PC-9 (cell line): ENCODE measurements around the gene OTULIN. TPM values are rescaled to one million over a fixed set of nuclear protein-coding genes. Genes with fewer than 3 reads are reported as not detected.

ENCODE experiments used
- BruUV-seq: library from RNA; stranded (reverse); fragments of 400-500 nt; replicated peaks from 2 replicates; lab custom pipeline; 2021; lab: Mats Ljungman, UMichigan
- CTCF ChIA-PET: fragments of 300-600 bp; sonication (Branson Sonifier 250); formaldehyde crosslinking; loops from one replicate; lab custom pipeline; 2022; ENCODE audit warnings: antibody characterized with exemption; lab: Charles Lee
- POLR2A ChIA-PET: fragments of 300-600 bp; sonication (Branson Sonifier 250); formaldehyde crosslinking; loops from one replicate; lab custom pipeline; 2022; ENCODE audit warnings: antibody characterized with exemption; ENCODE audit not compliant: unreplicated experiment; lab: Charles Lee
- DNase-seq, 2 experiments: peaks; one replicate each; pipeline versions ENCODE4 v3.0.0 to v3.0.0-alpha.2; 2015 to 2022; ENCODE audit warnings: mixed read lengths in 1 of 2
- H2AFZ ChIP-seq: fragments of 200-600 bp; sonication (generic); 2 replicates; pipeline ENCODE4 v1.8.1; 2017; ENCODE audit warnings: antibody characterized with exemption
- H3F3A ChIP-seq: fragments of 200-600 bp; sonication (generic); 2 replicates; pipeline ENCODE4 v1.8.1; 2017; ENCODE audit warnings: antibody characterized with exemption, mild to moderate bottlenecking, low read depth; ENCODE audit not compliant: insufficient read depth
- H3K27ac ChIP-seq: fragments of 200-600 bp; sonication (generic); 2 replicates; pipeline ENCODE4 v1.6.1; 2016; ENCODE audit warnings: mixed run types
- H3K27me3 ChIP-seq: fragments of 200-600 bp; sonication (generic); 2 replicates; pipeline ENCODE4 v1.6.1; 2016; ENCODE audit warnings: low read depth, mixed run types; ENCODE audit not compliant: insufficient read depth
- H3K36me3 ChIP-seq: fragments of 200-600 bp; sonication (generic); 2 replicates; pipeline ENCODE4 v1.6.1; 2016; ENCODE audit warnings: low read depth, mixed run types
- H3K4me1 ChIP-seq: fragments of 200-600 bp; sonication (generic); replicated peaks from 2 replicates; pipeline ENCODE4 v1.6.1; 2016; ENCODE audit warnings: mixed run types; ENCODE audit not compliant: insufficient read depth
- H3K4me2 ChIP-seq: fragments of 200-600 bp; sonication (generic); 2 replicates; pipeline ENCODE4 v1.6.1; 2017; ENCODE audit warnings: mixed run types
- H3K4me3 ChIP-seq: fragments of 200-600 bp; sonication (generic); 2 replicates; pipeline ENCODE4 v1.6.1; 2016; ENCODE audit warnings: mixed run types
- H3K79me2 ChIP-seq: fragments of 200-600 bp; sonication (generic); 2 replicates; pipeline ENCODE4 v1.6.1; 2017; ENCODE audit warnings: low read depth, mixed run types
- H3K9me2 ChIP-seq: fragments of 200-600 bp; sonication (generic); 2 replicates; pipeline ENCODE4 v1.8.1; 2017; ENCODE audit warnings: mild to moderate bottlenecking; ENCODE audit not compliant: insufficient read depth
- H3K9me3 ChIP-seq: fragments of 200-600 bp; sonication (generic); 2 replicates; pipeline ENCODE4 v1.8.1; 2016; ENCODE audit warnings: low read depth; ENCODE audit not compliant: insufficient read depth
- H4K20me1 ChIP-seq: fragments of 200-600 bp; sonication (generic); 2 replicates; pipeline ENCODE4 v1.8.1; 2017; ENCODE audit not compliant: insufficient read depth
- CTCF ChIP-seq: fragments of 200-600 bp; sonication (generic); conservative IDR thresholded peaks from 2 replicates; pipeline ENCODE4 v1.6.1; 2017; ENCODE audit warnings: mixed run types, antibody characterized with exemption, mild to moderate bottlenecking, moderate library complexity
- EZH2 ChIP-seq: fragments of 200-600 bp; sonication (generic); IDR thresholded peaks from 2 replicates; pipeline ENCODE4 v1.8.0; 2017; ENCODE audit warnings: antibody characterized with exemption, low read depth
- intact Hi-C: fragments of 100-400 bp; cut with micrococcal nuclease; formaldehyde crosslinking; loops from one replicate; pipeline ENCODE4 v1.10.0; 2022; ENCODE audit not compliant: unreplicated experiment
- total RNA-seq: library from RNA; stranded (reverse); gene quantifications from 2 replicates; pipeline ENCODE4 v1.2.3, GENCODE V29; 2021

OTULIN gene
- total RNA-seq, 1 experiment from 2014 or later, result 77.2 TPM

DNA sequence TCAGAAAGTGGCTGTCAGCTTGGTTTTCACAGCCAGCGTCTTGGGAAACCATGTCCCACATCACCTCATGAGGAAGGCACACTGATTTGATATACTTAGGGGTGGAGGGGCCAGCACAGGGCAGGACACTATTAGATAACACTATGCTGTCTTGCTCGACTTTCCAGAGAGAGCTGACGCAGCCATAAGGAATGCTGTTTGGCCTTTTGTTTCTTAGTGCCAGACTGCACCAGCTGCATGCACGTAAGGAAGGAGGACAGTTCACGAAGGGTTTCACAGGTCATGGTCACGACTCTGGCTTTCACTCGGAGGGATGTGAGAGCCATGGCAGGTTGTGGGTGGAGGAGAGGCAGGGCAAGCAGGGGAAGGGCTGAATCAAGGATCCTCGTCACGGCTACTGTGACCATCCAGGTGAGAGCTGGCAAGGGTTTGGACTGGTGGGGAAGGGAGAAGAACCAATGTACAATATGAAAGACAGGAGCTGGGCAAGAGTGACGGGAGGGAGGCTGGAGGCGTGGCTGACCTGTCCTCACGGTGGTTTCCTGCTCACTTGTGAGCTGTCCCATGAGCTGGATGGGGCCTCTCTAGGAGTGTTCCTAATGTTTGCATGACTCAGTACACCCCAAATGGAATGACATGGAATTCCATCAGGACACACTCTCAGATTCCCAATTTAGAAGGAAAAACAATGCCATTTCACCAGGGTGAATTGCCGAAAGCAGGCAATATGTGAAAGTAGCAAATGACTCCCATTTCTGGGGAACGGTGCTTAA, 61.7 kb downstream of the OTULIN start:
- no peaks in the 10 kb centered on the region for H3F3A ChIP-seq
- ChIA-PET POLR2A (interaction anchor here (0.6 to 1.2 kb wide), 3 partner anchors 283 to 691 kb away, joined by 3 to 9 read pairs (median 4); no protein-coding TSS in a partner anchor), CTCF (interaction anchor here (0.5 to 2.7 kb wide), 14 partner anchors 12 to 572 kb away, joined by 3 to 42 read pairs (median 6); no protein-coding TSS in a partner anchor)
- H3K27me3 ChIP-seq, result peaks cover 14% of the 10 kb centered on the region; the same call in 1 of the 2 replicates
- TF ChIP-seq CTCF, result no peak
- no peaks in the 10 kb centered on the region for H3K9me3 ChIP-seq
- H4K20me1 ChIP-seq, result no peaks in the 10 kb centered on the region
- H3K9me2 ChIP-seq, result no peaks in the 10 kb centered on the region
- DNase-seq, result peak; percentile 76 to 90
- no peak overlapping the region for H2AFZ ChIP-seq
- H3K79me2 ChIP-seq, result no peaks in the 10 kb centered on the region
- peak overlapping the region; percentile 47 for H3K4me2 ChIP-seq
- intact Hi-C loops, result loop anchor here (1.0 to 5.0 kb wide), 5 partner anchors 61 to 282 kb away; partner anchors contain the start of gene OTULINL
- H3K27ac ChIP-seq, result no peak overlapping the region
- H3K4me3 ChIP-seq, result no peak overlapping the region
- BruUV-seq, result TSS peak; percentile 27
- no peaks in the 10 kb centered on the region for H3K4me1 ChIP-seq
- no peaks in the 10 kb centered on the region for H3K36me3 ChIP-seq

DNA sequence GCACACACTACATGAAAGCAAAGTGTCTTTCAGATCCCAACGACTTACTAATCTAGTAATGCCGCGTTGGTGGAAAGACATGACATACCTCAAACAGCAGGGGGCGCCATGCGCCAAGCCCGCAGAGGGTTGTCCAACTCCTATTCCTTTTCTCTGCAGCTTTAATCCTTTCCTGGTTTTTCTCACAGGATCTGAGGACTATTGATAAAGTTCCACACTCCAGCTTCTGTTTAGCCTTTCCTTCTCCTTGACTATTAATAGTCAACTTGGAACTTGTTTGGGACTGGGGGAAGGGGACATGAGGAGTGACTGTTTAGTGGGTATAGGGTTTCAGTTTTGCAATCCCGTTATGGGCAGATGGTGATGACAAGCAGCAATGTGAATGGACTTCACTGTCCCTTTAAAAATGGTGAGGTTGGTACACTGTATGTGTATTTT, 62.9 kb downstream of the OTULIN start:
- H3K4me2 ChIP-seq, result no peak overlapping the region
- ChIA-PET CTCF (interaction anchor here (0.7 to 2.7 kb wide), 10 partner anchors 13 to 282 kb away, joined by 3 to 42 read pairs (median 7); no protein-coding TSS in a partner anchor), POLR2A (no interaction called here)
- H3K4me3 ChIP-seq, result no peak overlapping the region
- TF ChIP-seq CTCF (peak; percentile 97), EZH2 (no peak)
- H3K36me3 ChIP-seq, result no peaks in the 10 kb centered on the region
- no peaks in the 10 kb centered on the region for H3K9me2 ChIP-seq
- DNase-seq, result peak; percentile 54 to 91
- H3K4me1 ChIP-seq, result no peaks in the 10 kb centered on the region
- H3K27me3 ChIP-seq, result peaks cover 22% of the 10 kb centered on the region; the same call in 1 of the 2 replicates
- H3F3A ChIP-seq, result no peaks in the 10 kb centered on the region
- no peak overlapping the region for H3K27ac ChIP-seq
- intact Hi-C loops, result loop anchor here (1.0 to 5.0 kb wide), 5 partner anchors 42 to 287 kb away; partner anchors contain the start of gene OTULINL
- no peak overlapping the region for H2AFZ ChIP-seq
- no peaks in the 10 kb centered on the region for H3K9me3 ChIP-seq
- no peaks in the 10 kb centered on the region for H3K79me2 ChIP-seq
- H4K20me1 ChIP-seq, result no peaks in the 10 kb centered on the region
- BruUV-seq, result no TSS peak

GRCh38 chr5:14727928-14728458, 63.5 kb downstream of the OTULIN start:
- POLR2A ChIA-PET, result no interaction called here
- intact Hi-C loops, result loop anchor here (1.0 to 5.0 kb wide), 5 partner anchors 43 to 286 kb away; partner anchors contain the start of gene OTULINL
- no peak for DNase-seq

More at GRCh38 chr5:14727928-14728458, 63.5 kb downstream of the OTULIN start:
- H3K4me3 ChIP-seq, result no peak overlapping the region
- no peaks in the 10 kb centered on the region for H4K20me1 ChIP-seq
- H3K4me1 ChIP-seq, result no peaks in the 10 kb centered on the region
- no peaks in the 10 kb centered on the region for H3K79me2 ChIP-seq
- H3K27me3 ChIP-seq, result peaks cover 24% of the 10 kb centered on the region; the same call in 1 of the 2 replicates
- H3K4me2 ChIP-seq, result no peak overlapping the region
- H3F3A ChIP-seq, result no peaks in the 10 kb centered on the region
- BruUV-seq, result no TSS peak
- no peaks in the 10 kb centered on the region for H3K9me2 ChIP-seq
- H3K36me3 ChIP-seq, result no peaks in the 10 kb centered on the region
- TF ChIP-seq CTCF (no peak), EZH2 (no peak)
- no peak overlapping the region for H2AFZ ChIP-seq
- no peaks in the 10 kb centered on the region for H3K9me3 ChIP-seq
- CTCF ChIA-PET, result interaction anchor here (1.0 to 2.7 kb wide), 5 partner anchors 38 to 281 kb away, joined by 5 to 42 read pairs (median 8); no protein-coding TSS in a partner anchor
- H3K27ac ChIP-seq, result no peak overlapping the region
